ENCODE measurements around the gene RIPPLY2.
"Not testable (repeated sequence)": the region's sequence is repeated elsewhere in the genome, so short reads cannot be mapped to it uniquely, and the experiment has no call there.

Gene RIPPLY2, protein sequence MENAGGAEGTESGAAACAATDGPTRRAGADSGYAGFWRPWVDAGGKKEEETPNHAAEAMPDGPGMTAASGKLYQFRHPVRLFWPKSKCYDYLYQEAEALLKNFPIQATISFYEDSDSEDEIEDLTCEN

GRCh38 chr6:83853178-83854000 lies at the start of gene RIPPLY2:
RIPPLY2 (plus strand) TSS chr6:83853360; CDS start chr6:83853417, 57 bp downstream.
- H3K4me3 ChIP-seq (ENCODE audit: low read depth, low read length): peak within 1 kb of the TSS; percentile 54
- DNase-seq (ENCODE audit: low read depth): no peak

DNA sequence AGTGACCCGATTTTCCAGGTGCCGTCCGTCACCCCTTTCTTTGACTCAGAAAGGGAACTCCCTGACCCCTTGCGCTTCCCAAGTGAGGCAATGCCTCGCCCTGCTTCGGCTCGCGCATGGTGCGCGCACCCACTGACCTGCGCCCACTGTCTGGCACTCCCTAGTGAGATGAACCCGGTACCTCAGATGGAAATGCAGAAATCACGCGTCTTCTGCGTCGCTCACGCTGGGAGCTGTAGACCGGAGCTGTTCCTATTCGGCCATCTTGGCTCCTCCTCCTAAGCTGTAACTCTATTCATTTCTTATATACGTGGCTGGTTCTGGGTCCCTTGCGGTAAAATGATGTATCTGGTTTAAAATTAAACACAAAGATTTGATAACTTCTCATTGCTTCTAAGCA lies 49.7 kb upstream of the RIPPLY2 start:
- H3K4me3 ChIP-seq (ENCODE audit: low read depth, low read length); DNase-seq (ENCODE audit: low read depth): not testable (repeated sequence)

DNA sequence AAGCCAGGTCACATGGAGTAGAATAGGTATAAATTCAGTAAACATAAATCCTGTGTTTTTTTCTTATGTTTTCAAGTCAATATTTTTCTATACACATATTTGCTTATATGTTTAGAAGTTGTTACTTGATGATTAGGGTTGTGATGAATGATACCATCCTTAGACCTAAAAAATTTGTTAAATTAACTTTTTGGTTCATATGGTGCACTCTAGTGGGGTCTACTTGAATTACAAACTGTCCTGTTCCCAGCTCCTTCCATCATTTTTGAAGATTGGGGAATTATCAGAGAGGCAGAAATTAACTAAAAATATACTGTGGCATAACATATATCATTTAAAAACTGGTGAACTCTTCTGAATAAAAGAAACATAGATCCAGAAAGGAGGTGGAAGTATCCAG lies 48.3 kb upstream of the RIPPLY2 start:
- DNase-seq (ENCODE audit: low read depth): no peak
- no peak overlapping the region for H3K4me3 ChIP-seq (ENCODE audit: low read depth, low read length)

DNA sequence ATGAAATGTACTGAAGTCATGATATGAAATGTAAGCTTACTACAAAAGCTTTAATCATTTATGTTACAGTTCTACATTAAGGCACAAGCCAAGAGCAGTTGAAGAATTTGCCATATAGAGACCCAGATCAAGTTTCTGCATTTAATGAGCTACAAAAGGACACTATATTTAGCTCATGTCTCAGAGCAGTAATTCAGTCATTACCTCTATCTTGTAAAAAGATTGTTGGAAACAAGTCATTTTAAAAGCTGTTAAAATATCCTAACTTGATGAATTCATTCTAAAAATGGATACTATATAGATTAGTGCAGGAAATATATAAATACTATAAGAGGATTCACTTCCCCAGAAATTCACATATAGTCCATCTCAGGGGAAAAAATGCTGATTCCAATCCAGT lies 45.2 kb upstream of the RIPPLY2 start:
- no peak for DNase-seq (ENCODE audit: low read depth)
- no peak overlapping the region for H3K4me3 ChIP-seq (ENCODE audit: low read depth, low read length)

DNA sequence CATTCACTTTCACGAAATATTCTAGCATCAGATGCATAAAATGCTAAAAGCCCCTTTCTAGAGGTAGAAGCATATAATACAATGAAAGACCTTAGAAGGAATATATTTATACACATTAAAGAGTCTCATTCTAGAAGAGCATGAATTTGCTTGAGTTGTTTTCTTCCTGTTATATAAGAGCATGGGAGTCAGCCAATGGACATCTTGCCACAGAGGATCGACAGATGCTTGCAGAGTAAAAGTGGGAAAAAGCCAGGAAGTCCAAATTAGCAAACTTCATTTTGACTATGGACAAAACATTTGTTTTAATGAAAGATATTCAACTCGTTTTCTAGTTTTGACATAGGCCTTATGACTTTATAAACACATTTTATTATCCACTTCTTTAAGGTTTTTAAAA lies 44.2 kb upstream of the RIPPLY2 start:
- DNase-seq (ENCODE audit: low read depth): no peak
- no peak overlapping the region for H3K4me3 ChIP-seq (ENCODE audit: low read depth, low read length)

GRCh38 chr6:83812595-83812994 lies 40.6 kb upstream of the RIPPLY2 start:
- no peak for DNase-seq (ENCODE audit: low read depth)
- H3K4me3 ChIP-seq (ENCODE audit: low read depth, low read length): no peak overlapping the region

DNA sequence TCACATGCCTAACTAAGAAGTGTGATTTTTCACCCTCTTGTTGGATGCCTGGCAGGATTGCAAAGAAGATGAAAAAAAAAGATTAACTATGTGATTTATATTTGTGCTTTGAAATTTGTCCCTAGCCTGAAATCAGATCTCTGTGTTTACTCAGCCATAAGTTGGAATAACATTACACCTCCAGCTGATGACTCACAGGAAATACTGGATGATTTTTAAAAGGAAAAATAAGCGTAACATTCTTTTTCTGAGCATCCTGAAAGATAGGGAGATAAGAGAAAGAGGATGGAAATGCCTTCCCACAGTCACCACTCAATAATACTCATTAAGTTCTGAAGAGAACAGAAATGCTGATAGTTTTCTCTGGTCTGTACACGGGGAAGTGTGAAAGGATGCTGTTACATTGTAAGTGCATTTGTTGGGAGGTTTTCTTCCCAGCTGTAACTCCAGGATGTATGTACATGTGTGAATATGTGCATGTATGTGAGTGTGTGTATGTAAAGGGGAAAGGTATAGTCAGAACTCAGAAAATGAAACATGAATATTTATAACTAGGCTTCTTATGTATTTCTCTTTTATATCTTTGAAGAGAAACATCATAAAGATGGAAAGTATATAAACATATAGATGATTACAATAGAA lies 37.4 kb upstream of the RIPPLY2 start:
- no peak for DNase-seq (ENCODE audit: low read depth)
- no peak overlapping the region for H3K4me3 ChIP-seq (ENCODE audit: low read depth, low read length)

DNA sequence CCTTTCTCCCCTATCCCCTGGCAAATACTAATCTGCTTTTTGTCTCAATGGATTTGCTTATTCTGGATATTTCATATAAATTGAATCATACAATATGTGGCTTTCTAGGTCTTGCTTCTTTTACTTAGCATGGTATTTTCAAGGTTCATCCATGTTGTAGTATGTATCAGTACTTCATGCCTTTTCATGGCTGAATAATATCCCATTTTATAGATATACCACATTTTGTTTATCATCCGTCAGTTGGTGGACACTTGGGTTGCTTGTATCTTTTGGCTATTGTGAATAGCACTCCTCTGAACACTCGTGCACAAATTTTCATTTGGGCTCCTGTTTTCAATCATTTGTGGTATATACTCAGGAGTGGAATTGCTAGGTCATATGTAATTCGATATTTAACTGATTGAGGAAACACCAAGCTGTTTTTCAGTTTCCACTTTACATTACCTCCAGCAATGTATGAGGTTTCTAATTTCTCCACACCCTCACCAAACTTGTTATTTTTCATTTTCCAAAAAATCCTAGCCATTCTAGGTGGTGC lies 30.5 kb upstream of the RIPPLY2 start:
- DNase-seq (ENCODE audit: low read depth): no peak
- H3K4me3 ChIP-seq (ENCODE audit: low read depth, low read length): no peak overlapping the region

- no peak overlapping the region for H3K4me3 ChIP-seq (ENCODE audit: low read depth, low read length)
- no peak for DNase-seq (ENCODE audit: low read depth)
These were observed 28.8 kb upstream of the RIPPLY2 start for GRCh38 chr6:83824388-83824801.

GRCh38 chr6:83824831-83825230 lies 28.3 kb upstream of the RIPPLY2 start:
- no peak for DNase-seq (ENCODE audit: low read depth)
- no peak overlapping the region for H3K4me3 ChIP-seq (ENCODE audit: low read depth, low read length)

- no peak for DNase-seq (ENCODE audit: low read depth)
These were observed 26.1 kb upstream of the RIPPLY2 start for GRCh38 chr6:83827050-83827449.

DNA sequence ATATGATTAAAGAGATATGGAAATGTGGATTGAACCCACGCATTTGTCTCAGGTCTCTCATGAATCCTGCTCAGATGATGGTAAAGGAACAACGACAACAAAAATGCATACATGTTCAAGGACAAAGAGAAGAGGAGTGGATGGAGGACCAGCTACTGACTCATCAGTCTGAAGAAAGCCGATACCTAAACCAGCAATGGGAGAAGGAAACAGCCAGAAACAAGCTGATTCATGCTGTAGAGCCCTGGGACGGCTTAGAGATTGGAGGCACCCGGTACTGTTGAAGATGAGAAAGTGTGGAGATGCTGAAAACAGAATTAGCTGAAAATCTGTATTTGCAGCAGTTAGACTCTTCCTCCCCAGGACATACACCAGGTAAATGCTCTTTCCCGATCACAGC lies 14.4 kb upstream of the RIPPLY2 start:
- H3K4me3 ChIP-seq (ENCODE audit: low read depth, low read length): no peak overlapping the region
- DNase-seq (ENCODE audit: low read depth): no peak

More at GRCh38 chr6:83827050-83827449, 26.1 kb upstream of the RIPPLY2 start:
- no peak overlapping the region for H3K4me3 ChIP-seq (ENCODE audit: low read depth, low read length)

DNA sequence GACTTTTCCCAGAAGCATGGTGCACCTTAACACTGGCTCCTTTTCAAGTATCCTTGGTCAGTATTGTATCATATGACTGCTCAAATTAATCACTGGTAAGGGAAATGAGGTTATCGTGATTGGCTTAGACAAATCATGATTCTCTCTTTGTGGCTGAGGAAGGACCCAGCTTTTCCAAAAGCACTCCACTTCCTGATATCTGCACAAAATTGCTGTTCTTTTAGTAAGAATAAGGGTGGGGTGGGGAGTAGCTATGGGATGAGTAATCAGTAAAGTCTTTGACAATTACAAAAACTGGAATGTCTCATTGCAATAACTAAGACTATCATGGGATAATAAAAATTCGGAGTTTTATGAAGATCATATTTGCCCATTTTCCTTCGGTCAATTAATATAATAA lies 9.0 kb upstream of the RIPPLY2 start:
- no peak overlapping the region for H3K4me3 ChIP-seq (ENCODE audit: low read depth, low read length)
- no peak for DNase-seq (ENCODE audit: low read depth)

GRCh38 chr6:83846291-83846690 lies 6.9 kb upstream of the RIPPLY2 start:
- no peak overlapping the region for H3K4me3 ChIP-seq (ENCODE audit: low read depth, low read length)
- no peak for DNase-seq (ENCODE audit: low read depth)

DNA sequence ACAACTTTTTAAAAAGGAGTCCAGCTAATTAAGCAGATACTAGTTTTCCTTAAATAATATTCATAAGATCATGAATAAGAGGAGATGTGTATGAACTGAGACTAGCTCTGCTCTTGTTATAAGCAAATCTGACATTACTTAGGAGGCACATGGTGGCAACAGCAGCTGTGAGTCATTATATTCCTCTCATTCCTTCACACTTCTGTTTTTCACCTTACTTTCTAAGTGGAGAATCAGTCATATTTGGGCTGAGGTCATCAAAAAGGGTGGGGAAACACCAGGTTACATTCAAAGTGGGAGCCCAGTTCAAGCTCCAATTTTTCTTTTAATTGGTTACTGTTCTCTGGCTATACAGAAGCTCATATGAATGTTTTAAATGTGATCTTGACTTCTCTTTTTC lies 6.0 kb upstream of the RIPPLY2 start:
- no peak for DNase-seq (ENCODE audit: low read depth)

DNA sequence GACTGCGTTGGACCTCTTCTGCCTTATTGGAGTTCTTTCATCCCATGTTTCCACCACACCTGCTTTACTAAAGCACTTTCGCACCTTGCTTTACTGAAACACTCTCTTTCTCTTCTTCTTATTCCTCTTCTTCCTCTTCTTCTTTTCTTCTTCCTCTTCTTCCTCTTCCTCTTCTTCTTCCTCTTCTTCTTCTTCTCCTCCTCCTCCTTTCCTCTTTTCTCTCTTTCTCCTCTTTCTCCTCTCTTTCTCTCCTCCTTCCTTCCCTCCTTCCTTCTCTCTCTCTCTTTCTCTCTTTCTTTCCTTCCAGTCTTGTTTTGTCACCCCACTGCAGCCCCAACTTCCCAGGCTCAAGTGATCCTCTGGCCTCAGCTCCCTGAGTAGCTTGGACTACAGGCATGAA lies 4.0 kb upstream of the RIPPLY2 start:
- DNase-seq (ENCODE audit: low read depth): no peak
- H3K4me3 ChIP-seq (ENCODE audit: low read depth, low read length): no peak overlapping the region

More for the DNA sequence above, 6.0 kb upstream of the RIPPLY2 start:
- no peak overlapping the region for H3K4me3 ChIP-seq (ENCODE audit: low read depth, low read length)

GRCh38 chr6:83849610-83850009 lies 3.5 kb upstream of the RIPPLY2 start:
- H3K4me3 ChIP-seq (ENCODE audit: low read depth, low read length): no peak overlapping the region
- DNase-seq (ENCODE audit: low read depth): no peak

DNA sequence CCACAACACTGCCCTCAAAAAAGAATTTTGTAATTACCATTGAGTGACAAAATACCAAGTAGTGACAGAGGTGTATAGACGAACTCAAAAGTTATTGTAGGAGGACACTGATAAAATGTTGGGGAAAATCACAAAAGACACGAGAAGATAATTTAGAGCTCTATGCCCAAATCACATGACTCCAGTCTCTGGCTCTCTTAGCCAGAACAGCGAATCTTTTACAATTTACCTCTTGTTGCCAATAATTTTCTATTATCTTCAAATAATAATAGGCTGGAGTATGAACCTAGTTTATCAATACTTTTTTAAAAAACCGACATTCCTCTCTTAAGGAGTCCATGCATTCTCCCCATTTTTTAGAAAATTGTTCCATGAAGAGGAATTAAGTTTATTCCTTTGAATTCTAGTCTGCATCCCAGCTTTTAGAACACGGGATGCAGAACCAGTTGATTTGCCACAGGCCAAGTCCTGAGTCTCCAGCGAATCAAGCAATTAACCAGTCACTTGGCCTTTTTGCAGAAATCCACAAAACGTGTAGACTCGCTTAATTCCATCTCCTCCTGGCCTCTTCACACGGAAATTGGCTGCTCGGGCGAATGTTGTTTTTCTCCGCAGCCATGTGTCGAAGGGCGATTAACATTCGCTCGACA lies 507 bp upstream of the RIPPLY2 start:
- DNase-seq (ENCODE audit: low read depth): no peak
- H3K4me3 ChIP-seq (ENCODE audit: low read depth, low read length): peak overlapping the region; percentile 54

GRCh38 chr6:83854001-83854501 lies 891 bp downstream of the RIPPLY2 start:
- no peak for DNase-seq (ENCODE audit: low read depth)
- peak overlapping the region; percentile 54 for H3K4me3 ChIP-seq (ENCODE audit: low read depth, low read length)

GRCh38 chr6:83854766-83855165 lies 1.6 kb downstream of the RIPPLY2 start:
- DNase-seq (ENCODE audit: low read depth): no peak
- no peak overlapping the region for H3K4me3 ChIP-seq (ENCODE audit: low read depth, low read length)

Data from skeletal muscle cell (primary cell).